Osteoblast (primary cell): ENCODE data around the gene ZNF789. TPM values are rescaled to one million over a fixed set of nuclear protein-coding genes. Genes with fewer than 3 reads are reported as not detected.

ENCODE experiments used
- DNase-seq: peaks from one replicate; pipeline ENCODE4 v3.0.0; 2011; ENCODE audit warnings: low spot score, mixed read lengths; ENCODE audit not compliant: insufficient read length; ENCODE audit errors: missing footprints
- H2AFZ ChIP-seq: 2 replicates; pipeline ENCODE4 v1.6.0; 2011; ENCODE audit warnings: mild to moderate bottlenecking, low read length
- H3K27ac ChIP-seq: 2 replicates; pipeline ENCODE4 v1.5.1; 2011; ENCODE audit warnings: mild to moderate bottlenecking, low read depth, low read length, moderate library complexity
- H3K27me3 ChIP-seq: 2 replicates; pipeline ENCODE4 v1.6.0; 2012; ENCODE audit warnings: mild to moderate bottlenecking, control low read depth, inconsistent platforms, low read length, moderate library complexity; ENCODE audit not compliant: insufficient read depth
- H3K36me3 ChIP-seq: 2 replicates; pipeline ENCODE4 v1.5.1; 2011; ENCODE audit warnings: mild to moderate bottlenecking, low read length, control low read depth, moderate library complexity; ENCODE audit not compliant: insufficient read depth
- H3K4me1 ChIP-seq: 2 replicates; pipeline ENCODE4 v1.5.1; 2011; ENCODE audit warnings: mild to moderate bottlenecking, low read length, control low read depth, moderate library complexity; ENCODE audit not compliant: insufficient read depth
- H3K4me2 ChIP-seq: 2 replicates; pipeline ENCODE4 v1.6.0; 2011; ENCODE audit warnings: mild to moderate bottlenecking, low read length; ENCODE audit not compliant: insufficient read depth
- H3K4me3 ChIP-seq: fragments of 200-600 bp; sonication (generic); 3 replicates; pipeline ENCODE4 v1.5.1; 2012; ENCODE audit warnings: mild to moderate bottlenecking, low read length, inconsistent platforms; ENCODE audit not compliant: insufficient read depth
- H3K79me2 ChIP-seq: 2 replicates; pipeline ENCODE4 v1.6.0; 2012; ENCODE audit warnings: mild to moderate bottlenecking, low read length, control low read depth, inconsistent platforms; ENCODE audit not compliant: insufficient read depth
- H3K9me3 ChIP-seq: 2 replicates; pipeline ENCODE4 v1.5.1; 2011; ENCODE audit warnings: low read depth, low read length, control low read depth
- H4K20me1 ChIP-seq: 2 replicates; pipeline ENCODE4 v1.6.0; 2012; ENCODE audit warnings: mild to moderate bottlenecking, low read length, control low read depth; ENCODE audit not compliant: insufficient read depth
- CTCF ChIP-seq: IDR thresholded peaks from 2 replicates; pipeline ENCODE4 v1.5.1; 2011; ENCODE audit warnings: mild to moderate bottlenecking, low read depth, low read length, moderate library complexity; ENCODE audit errors: extremely low read depth
- total RNA-seq: library from RNA; depleted of rRNA; stranded (reverse); fragments of >200 nt; gene quantifications from 2 replicates; pipeline ENCODE4 v1.2.3, GENCODE V29; 2012

The ZNF789 gene
- total RNA-seq, 1 donor: 6.9 TPM

GRCh38 chr7:99504281-99504602, 31.6 kb downstream of the ZNF789 start:
- H3K9me3 ChIP-seq: no peaks in the 10 kb centered on the region
- H3K4me2 ChIP-seq: peak overlapping the region; percentile 92
- H3K27ac ChIP-seq: peak overlapping the region; percentile 98
- no peaks in the 10 kb centered on the region for H3K36me3 ChIP-seq
- H3K4me3 ChIP-seq: peak overlapping the region; percentile 93
- peak; percentile 99 for DNase-seq
- peaks cover 58% of the 10 kb centered on the region for H3K79me2 ChIP-seq
- H3K4me1 ChIP-seq: peaks cover 15% of the 10 kb centered on the region
- TF ChIP-seq CTCF: no peak
- peak overlapping the region; percentile 99 for H2AFZ ChIP-seq
- H4K20me1 ChIP-seq: peaks cover 4% of the 10 kb centered on the region
- H3K27me3 ChIP-seq: no peaks in the 10 kb centered on the region

GRCh38 chr7:99504603-99505323, 32.1 kb downstream of the ZNF789 start, which contains the start of gene ZKSCAN5:
ZKSCAN5 (plus strand) TSS chr7:99504662; CDS start chr7:99506045, 1,383 bp downstream.
- Histone ChIP-seq H3K4me1 (peaks cover 15% of the 10 kb centered on the region), H3K9me3 (no peaks in the 10 kb centered on the region), H2AFZ (peak within 1 kb of the TSS; percentile 99), H3K4me2 (peak within 1 kb of the TSS; percentile 92), H3K79me2 (peaks cover 58% of the 10 kb centered on the region), H3K27ac (peak within 1 kb of the TSS; percentile 98), H3K27me3 (no peaks in the 10 kb centered on the region), H3K36me3 (peaks cover under 1% of the 10 kb centered on the region), H3K4me3 (peak within 1 kb of the TSS; percentile 93), H4K20me1 (no peaks in the 10 kb centered on the region)
- peak; percentile 98 for DNase-seq
- TF ChIP-seq CTCF: no peak

- Histone ChIP-seq H3K27me3 (no peaks in the 10 kb centered on the region), H3K9me3 (no peaks in the 10 kb centered on the region), H3K4me2 (peak overlapping the region; percentile 92), H3K4me3 (peak overlapping the region; percentile 93), H3K36me3 (peaks cover 5% of the 10 kb centered on the region), H3K79me2 (peaks cover 57% of the 10 kb centered on the region), H4K20me1 (no peaks in the 10 kb centered on the region), H2AFZ (peak overlapping the region; percentile 99), H3K4me1 (peaks cover 15% of the 10 kb centered on the region), H3K27ac (peak overlapping the region; percentile 98)
- TF ChIP-seq CTCF: no peak
- no peak for DNase-seq
These were observed 32.6 kb downstream of the ZNF789 start for GRCh38 chr7:99505324-99505662.

- peak overlapping the region; percentile 30 for H3K27ac ChIP-seq
- TF ChIP-seq CTCF: no peak
- peaks cover 27% of the 10 kb centered on the region for H3K79me2 ChIP-seq
- H3K4me3 ChIP-seq: no peak overlapping the region
- peak; percentile 66 for DNase-seq
- H3K36me3 ChIP-seq: peaks cover 40% of the 10 kb centered on the region
- peaks cover 3% of the 10 kb centered on the region for H4K20me1 ChIP-seq
- H2AFZ ChIP-seq: no peak overlapping the region
- H3K4me1 ChIP-seq: no peaks in the 10 kb centered on the region
- H3K9me3 ChIP-seq: no peaks in the 10 kb centered on the region
- H3K27me3 ChIP-seq: no peaks in the 10 kb centered on the region
- no peak overlapping the region for H3K4me2 ChIP-seq
These were observed 41.4 kb downstream of the ZNF789 start for GRCh38 chr7:99514050-99514449.
